HepG2 (cell line): ENCODE measurements around the gene MAP2K7. TPM values are rescaled to one million over a fixed set of nuclear protein-coding genes. Genes with fewer than 3 reads are reported as not detected.
A peak's percentile ranks its signal among the peaks of the same experiment; 100 is the strongest.

ENCODE experiments used
- CBX2 ChIP-seq, 2 experiments: fragments of 200-600 bp in 1 of 2; sonication (generic); formaldehyde crosslinking in 1 of 2; IDR thresholded peaks; 2 replicates each; pipeline versions ENCODE4 v1.7.0 to v1.8.1; 2018 to 2022; ENCODE audit warnings: low read depth in 2 of 2, low read length in 1 of 2, mild to moderate bottlenecking in 1 of 2, missing genetic modification reagents in 1 of 2
- RBM39 ChIP-seq: fragments of 200-400 bp; formaldehyde crosslinking; IDR thresholded peaks from one replicate; pipeline ENCODE4 v1.6.1; 2018; ENCODE audit warnings: antibody characterized with exemption, mild to moderate bottlenecking, low read depth, low read length; ENCODE audit not compliant: poor library complexity, severe bottlenecking
- SSRP1 ChIP-seq: IDR thresholded peaks from 2 replicates; pipeline ENCODE4 v1.6.1; 2016; ENCODE audit warnings: control low read depth
- TOPORS ChIP-seq: sonication (generic); formaldehyde crosslinking; IDR thresholded peaks from 2 replicates; pipeline ENCODE4 v1.8.0; 2023; ENCODE audit warnings: mild to moderate bottlenecking, missing genetic modification reagents
- ZMYM2 ChIP-seq: sonication (generic); formaldehyde crosslinking; IDR thresholded peaks from 2 replicates; pipeline ENCODE4 v1.8.0; 2022; ENCODE audit warnings: mild to moderate bottlenecking, missing genetic modification reagents
- polyA plus RNA-seq, 8 experiments: library from polyadenylated mRNA; depleted of rRNA in 3 of 8; stranded (reverse) in 7 of 8; unstranded in 1 of 8; fragments of >200 nt; fragmentation: Illumina TruSeq in 4 of 8; extraction: Trizol in 4 of 8; gene quantifications; 2 replicates each; pipeline versions ENCODE4 v1.2.1 to v1.2.3, GENCODE V29; 2011 to 2016; ENCODE audit warnings: low read depth in 4 of 8, missing spikeins in 1 of 8, mixed read lengths in 1 of 8; ENCODE audit not compliant: insufficient read depth in 1 of 8
- total RNA-seq, 5 experiments: library from RNA; depleted of rRNA; stranded (reverse); fragments of >200 nt; fragmentation: Illumina TruSeq; extraction: Trizol; gene quantifications; 2 replicates each; pipeline ENCODE4 v1.2.3, GENCODE V29; 2016; ENCODE audit warnings: low read depth in 1 of 5
- TF ChIP-seq, protein P1 (sequence below): sonication (generic); formaldehyde crosslinking; IDR thresholded peaks from 2 replicates; pipeline ENCODE4 v1.4.0; 2020; ENCODE audit warnings: mild to moderate bottlenecking, missing genetic modification reagents
- TF ChIP-seq, protein P2 (sequence below): sonication (generic); formaldehyde crosslinking; IDR thresholded peaks from 2 replicates; pipeline ENCODE4 v1.9.0; 2021; ENCODE audit warnings: missing genetic modification reagents, borderline replicate concordance
- TF ChIP-seq, protein P3 (sequence below): sonication (generic); formaldehyde crosslinking; IDR thresholded peaks from 2 replicates; pipeline ENCODE4 v1.4.0; 2020; ENCODE audit warnings: missing genetic modification reagents
- TF ChIP-seq, protein P4 (sequence below): sonication (generic); formaldehyde crosslinking; conservative IDR thresholded peaks from 2 replicates; pipeline ENCODE4 v1.4.0; 2020; ENCODE audit warnings: missing genetic modification reagents
- TF ChIP-seq, protein P5 (sequence below): sonication (generic); formaldehyde crosslinking; IDR thresholded peaks from 2 replicates; pipeline ENCODE4 v1.4.0; 2020; ENCODE audit warnings: missing genetic modification reagents

MAP2K7 gene
- total and polyA plus RNA-seq, 2 of the 13 experiments (the other 11 are each of a cell fraction or from before 2014, with no cell fraction given), result 9.0 to 10.8 TPM

DNA sequence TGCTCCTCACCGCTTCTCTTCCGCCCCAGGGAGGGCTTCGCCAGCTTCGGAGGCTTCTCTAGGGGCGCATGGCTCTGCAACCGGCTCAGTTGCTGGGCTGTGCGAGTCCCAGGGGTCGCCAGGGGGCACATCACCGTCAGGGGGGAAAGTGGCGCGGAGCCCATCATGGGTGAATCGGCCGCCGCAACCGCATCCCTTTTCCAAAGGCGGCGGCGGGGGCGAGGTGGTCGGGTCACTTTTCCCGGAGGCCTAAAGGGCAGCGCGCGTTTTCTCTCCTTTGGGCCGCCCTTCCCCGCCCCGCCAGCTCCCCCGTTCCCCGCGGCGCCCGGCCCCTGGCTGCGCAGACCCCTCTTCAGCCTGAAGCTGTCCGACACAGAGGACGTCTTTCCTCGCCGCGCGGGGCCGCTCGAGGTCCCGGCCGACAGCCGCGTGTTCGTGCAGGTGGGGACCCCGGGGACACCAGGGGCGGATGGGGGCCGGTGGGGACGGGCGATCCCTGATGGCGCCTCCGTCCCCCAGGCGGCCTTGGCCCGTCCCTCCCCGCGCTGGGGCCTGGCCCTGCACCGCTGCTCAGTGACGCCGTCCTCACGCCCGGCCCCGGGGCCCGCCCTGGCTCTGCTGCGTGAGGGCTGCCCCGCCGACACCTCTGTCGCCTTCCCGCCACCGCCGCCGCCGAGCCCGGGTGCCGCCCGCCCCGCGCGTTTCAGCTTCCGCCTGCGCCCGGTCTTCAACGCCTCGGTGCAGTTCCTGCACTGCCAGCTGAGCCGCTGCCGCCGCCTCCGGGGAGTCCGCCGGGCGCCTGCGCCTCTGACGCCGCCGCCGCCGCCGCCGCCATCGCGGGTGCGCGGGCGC, 12.7 kb downstream of the MAP2K7 start (continued):
- TF ChIP-seq, protein P1, sequence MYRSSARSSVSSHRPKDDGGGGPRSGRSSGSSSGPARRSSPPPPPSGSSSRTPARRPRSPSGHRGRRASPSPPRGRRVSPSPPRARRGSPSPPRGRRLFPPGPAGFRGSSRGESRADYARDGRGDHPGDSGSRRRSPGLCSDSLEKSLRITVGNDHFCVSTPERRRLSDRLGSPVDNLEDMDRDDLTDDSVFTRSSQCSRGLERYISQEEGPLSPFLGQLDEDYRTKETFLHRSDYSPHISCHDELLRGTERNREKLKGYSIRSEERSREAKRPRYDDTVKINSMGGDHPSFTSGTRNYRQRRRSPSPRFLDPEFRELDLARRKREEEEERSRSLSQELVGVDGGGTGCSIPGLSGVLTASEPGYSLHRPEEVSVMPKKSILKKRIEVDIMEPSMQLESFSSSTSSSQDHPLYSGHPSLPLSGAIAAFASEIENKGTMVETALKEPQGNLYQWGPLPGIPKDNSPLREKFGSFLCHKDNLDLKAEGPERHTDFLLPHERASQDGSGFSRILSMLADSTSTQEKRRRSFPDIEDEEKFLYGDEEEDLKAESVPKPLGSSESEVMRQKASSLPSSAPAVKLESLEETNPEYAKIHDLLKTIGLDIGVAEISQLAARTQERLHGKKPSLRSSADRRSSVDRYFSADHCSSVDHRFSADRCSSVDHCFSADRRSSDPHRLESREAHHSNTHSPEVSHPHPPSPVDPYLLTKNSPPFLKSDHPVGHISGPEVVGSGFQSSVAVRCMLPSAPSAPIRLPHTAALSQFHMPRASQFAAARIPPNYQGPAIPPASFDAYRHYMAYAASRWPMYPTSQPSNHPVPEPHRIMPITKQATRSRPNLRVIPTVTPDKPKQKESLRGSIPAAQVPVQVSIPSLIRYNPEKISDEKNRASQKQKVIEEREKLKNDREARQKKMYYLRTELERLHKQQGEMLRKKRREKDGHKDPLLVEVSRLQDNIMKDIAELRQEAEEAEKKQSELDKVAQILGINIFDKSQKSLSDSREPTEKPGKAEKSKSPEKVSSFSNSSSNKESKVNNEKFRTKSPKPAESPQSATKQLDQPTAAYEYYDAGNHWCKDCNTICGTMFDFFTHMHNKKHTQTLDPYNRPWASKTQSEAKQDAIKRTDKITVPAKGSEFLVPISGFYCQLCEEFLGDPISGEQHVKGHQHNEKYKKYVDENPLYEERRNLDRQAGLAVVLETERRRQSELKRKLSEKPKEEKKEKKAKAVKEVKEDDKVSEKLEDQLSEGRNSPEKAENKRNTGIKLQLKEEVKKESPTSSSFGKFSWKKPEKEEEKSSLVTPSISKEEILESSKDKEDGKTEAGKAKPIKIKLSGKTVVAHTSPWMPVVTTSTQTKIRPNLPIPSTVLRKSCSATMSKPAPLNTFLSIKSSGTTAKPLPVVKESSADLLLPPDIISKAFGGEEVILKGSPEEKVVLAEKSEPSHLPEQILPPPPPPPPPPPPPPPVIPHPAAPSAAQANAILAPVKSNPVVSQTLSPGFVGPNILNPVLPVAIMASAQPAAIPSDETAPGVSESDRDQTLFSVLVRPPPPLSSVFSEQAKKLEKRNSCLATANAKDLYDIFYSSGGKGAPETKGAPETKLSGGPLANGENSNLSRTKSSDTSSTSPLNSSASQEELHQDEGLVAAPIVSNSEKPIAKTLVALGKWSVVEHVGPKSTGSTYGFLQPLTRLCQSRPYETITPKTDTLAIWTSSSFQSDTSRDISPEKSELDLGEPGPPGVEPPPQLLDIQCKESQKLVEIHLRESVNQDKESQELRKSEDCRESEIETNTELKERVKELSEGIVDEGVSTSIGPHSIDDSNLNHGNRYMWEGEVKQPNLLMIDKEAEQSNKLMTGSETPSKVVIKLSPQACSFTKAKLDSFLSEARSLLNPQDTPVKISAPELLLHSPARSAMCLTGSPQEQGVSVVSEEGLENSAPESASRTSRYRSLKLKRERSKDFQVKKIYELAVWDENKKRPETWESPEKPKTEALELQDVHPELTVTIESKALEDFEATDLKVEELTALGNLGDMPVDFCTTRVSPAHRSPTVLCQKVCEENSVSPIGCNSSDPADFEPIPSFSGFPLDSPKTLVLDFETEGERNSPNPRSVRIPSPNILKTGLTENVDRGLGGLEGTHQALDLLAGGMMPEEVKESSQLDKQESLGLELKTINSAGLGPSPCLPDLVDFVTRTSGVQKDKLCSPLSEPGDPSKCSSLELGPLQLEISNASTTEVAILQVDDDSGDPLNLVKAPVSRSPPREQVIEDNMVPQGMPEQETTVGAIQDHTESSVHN (CRISPR knock-in tag), result no peak; the same call in 1 of the 2 replicates
- TF ChIP-seq TOPORS (peak; percentile 37; the same call in 1 of the 2 replicates), SSRP1 (no peak), CBX2 (IDR thresholded peaks at IDR 0.05; ENCODE audit: low read depth, low read length) (no peak), CBX2 (CRISPR knock-in tag; IDR thresholded peaks at IDR 0.05; ENCODE audit: low read depth) (no peak), RBM39 (peak; percentile 25), ZMYM2 (CRISPR knock-in tag) (no peak)
- TF ChIP-seq, protein P2, sequence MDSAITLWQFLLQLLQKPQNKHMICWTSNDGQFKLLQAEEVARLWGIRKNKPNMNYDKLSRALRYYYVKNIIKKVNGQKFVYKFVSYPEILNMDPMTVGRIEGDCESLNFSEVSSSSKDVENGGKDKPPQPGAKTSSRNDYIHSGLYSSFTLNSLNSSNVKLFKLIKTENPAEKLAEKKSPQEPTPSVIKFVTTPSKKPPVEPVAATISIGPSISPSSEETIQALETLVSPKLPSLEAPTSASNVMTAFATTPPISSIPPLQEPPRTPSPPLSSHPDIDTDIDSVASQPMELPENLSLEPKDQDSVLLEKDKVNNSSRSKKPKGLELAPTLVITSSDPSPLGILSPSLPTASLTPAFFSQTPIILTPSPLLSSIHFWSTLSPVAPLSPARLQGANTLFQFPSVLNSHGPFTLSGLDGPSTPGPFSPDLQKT (CRISPR knock-in tag), result no peak
- TF ChIP-seq, protein P3, sequence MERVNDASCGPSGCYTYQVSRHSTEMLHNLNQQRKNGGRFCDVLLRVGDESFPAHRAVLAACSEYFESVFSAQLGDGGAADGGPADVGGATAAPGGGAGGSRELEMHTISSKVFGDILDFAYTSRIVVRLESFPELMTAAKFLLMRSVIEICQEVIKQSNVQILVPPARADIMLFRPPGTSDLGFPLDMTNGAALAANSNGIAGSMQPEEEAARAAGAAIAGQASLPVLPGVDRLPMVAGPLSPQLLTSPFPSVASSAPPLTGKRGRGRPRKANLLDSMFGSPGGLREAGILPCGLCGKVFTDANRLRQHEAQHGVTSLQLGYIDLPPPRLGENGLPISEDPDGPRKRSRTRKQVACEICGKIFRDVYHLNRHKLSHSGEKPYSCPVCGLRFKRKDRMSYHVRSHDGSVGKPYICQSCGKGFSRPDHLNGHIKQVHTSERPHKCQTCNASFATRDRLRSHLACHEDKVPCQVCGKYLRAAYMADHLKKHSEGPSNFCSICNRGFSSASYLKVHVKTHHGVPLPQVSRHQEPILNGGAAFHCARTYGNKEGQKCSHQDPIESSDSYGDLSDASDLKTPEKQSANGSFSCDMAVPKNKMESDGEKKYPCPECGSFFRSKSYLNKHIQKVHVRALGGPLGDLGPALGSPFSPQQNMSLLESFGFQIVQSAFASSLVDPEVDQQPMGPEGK (CRISPR knock-in tag), result peak; percentile 35; the same call in 1 of the 2 replicates
- TF ChIP-seq, protein P4, sequence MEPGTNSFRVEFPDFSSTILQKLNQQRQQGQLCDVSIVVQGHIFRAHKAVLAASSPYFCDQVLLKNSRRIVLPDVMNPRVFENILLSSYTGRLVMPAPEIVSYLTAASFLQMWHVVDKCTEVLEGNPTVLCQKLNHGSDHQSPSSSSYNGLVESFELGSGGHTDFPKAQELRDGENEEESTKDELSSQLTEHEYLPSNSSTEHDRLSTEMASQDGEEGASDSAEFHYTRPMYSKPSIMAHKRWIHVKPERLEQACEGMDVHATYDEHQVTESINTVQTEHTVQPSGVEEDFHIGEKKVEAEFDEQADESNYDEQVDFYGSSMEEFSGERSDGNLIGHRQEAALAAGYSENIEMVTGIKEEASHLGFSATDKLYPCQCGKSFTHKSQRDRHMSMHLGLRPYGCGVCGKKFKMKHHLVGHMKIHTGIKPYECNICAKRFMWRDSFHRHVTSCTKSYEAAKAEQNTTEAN, result no peak
- TF ChIP-seq, protein P5, sequence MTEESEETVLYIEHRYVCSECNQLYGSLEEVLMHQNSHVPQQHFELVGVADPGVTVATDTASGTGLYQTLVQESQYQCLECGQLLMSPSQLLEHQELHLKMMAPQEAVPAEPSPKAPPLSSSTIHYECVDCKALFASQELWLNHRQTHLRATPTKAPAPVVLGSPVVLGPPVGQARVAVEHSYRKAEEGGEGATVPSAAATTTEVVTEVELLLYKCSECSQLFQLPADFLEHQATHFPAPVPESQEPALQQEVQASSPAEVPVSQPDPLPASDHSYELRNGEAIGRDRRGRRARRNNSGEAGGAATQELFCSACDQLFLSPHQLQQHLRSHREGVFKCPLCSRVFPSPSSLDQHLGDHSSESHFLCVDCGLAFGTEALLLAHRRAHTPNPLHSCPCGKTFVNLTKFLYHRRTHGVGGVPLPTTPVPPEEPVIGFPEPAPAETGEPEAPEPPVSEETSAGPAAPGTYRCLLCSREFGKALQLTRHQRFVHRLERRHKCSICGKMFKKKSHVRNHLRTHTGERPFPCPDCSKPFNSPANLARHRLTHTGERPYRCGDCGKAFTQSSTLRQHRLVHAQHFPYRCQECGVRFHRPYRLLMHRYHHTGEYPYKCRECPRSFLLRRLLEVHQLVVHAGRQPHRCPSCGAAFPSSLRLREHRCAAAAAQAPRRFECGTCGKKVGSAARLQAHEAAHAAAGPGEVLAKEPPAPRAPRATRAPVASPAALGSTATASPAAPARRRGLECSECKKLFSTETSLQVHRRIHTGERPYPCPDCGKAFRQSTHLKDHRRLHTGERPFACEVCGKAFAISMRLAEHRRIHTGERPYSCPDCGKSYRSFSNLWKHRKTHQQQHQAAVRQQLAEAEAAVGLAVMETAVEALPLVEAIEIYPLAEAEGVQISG (CRISPR knock-in tag), result peak; percentile 19; the same call in 1 of the 2 replicates
